A549 (cell line): ENCODE results near the gene DYRK4. TPM values are rescaled to one million over a fixed set of nuclear protein-coding genes. Genes with fewer than 3 reads are reported as not detected.

Source experiments
- BHLHE40 ChIP-seq: IDR thresholded peaks from 2 replicates; pipeline ENCODE4 v1.6.1; 2012; ENCODE audit warnings: low read depth, low read length, inconsistent platforms
- ESRRA ChIP-seq: fragments of 150-350 bp; IDR thresholded peaks from 2 replicates; pipeline ENCODE4 v1.6.1; 2014; ENCODE audit warnings: mild to moderate bottlenecking, low read length, borderline replicate concordance
- FOSB ChIP-seq: fragments of 250-450 bp; sonication (Bioruptor Pico); IDR thresholded peaks from 2 replicates; pipeline ENCODE4 v1.5.0; 2020; ENCODE audit warnings: mild to moderate bottlenecking, moderate library complexity
- FOXS1 ChIP-seq: fragments of 250-450 bp; sonication (Bioruptor Pico); IDR thresholded peaks from 2 replicates; pipeline ENCODE4 v1.5.0; 2020; ENCODE audit warnings: mild to moderate bottlenecking, moderate library complexity
- HDAC2 ChIP-seq: fragments of 200-600 bp; sonication (generic); IDR thresholded peaks from 2 replicates; pipeline ENCODE4 v1.6.1; 2016
- HEYL ChIP-seq: fragments of 250-450 bp; sonication (Bioruptor Pico); IDR thresholded peaks from 2 replicates; pipeline ENCODE4 v1.8.0; 2021; ENCODE audit warnings: mild to moderate bottlenecking, moderate library complexity
- HOXB13 ChIP-seq: fragments of 250-450 bp; sonication (Bioruptor Pico); IDR thresholded peaks from 2 replicates; pipeline ENCODE4 v1.5.0; 2020; ENCODE audit warnings: low read depth, mild to moderate bottlenecking, moderate library complexity
- JUN ChIP-seq, 2 experiments: fragments of >200 bp; sonication (Bioruptor Twin); formaldehyde crosslinking; IDR thresholded peaks; 2 replicates in 1 of 2; 3 replicates in 1 of 2; pipeline ENCODE4 v1.6.1; 2016 to 2017
- MYC ChIP-seq: IDR thresholded peaks from 2 replicates; pipeline ENCODE4 v1.6.1; 2012; ENCODE audit warnings: mild to moderate bottlenecking, inconsistent platforms, low read length, improper control_type of control experiment, borderline replicate concordance
- PHF8 ChIP-seq: fragments of 200-600 bp; sonication (generic); IDR thresholded peaks from 2 replicates; pipeline ENCODE4 v1.6.1; 2016; ENCODE audit warnings: low read depth, mild to moderate bottlenecking, antibody characterized with exemption, moderate library complexity, borderline replicate concordance
- POLR2A ChIP-seq: IDR thresholded peaks from 2 replicates; pipeline ENCODE4 v1.6.1; 2012; ENCODE audit warnings: mild to moderate bottlenecking, low read length
- RAD21 ChIP-seq, 2 experiments: fragments of >200 bp in 1 of 2; sonication (Bioruptor Twin) in 1 of 2; formaldehyde crosslinking in 1 of 2; IDR thresholded peaks in 1 of 2; conservative IDR thresholded peaks in 1 of 2; 2 replicates in 1 of 2; 3 replicates in 1 of 2; pipeline ENCODE4 v1.6.1; 2012 to 2018; ENCODE audit warnings: inconsistent platforms in 1 of 2
- RARB ChIP-seq: fragments of 250-450 bp; sonication (Bioruptor Pico); IDR thresholded peaks from 2 replicates; pipeline ENCODE4 v1.8.0; 2021; ENCODE audit warnings: mild to moderate bottlenecking, moderate library complexity
- SREBF2 ChIP-seq: fragments of 450-650 bp; IDR thresholded peaks from 2 replicates; pipeline ENCODE4 v1.6.1; 2014; ENCODE audit warnings: mild to moderate bottlenecking, moderate library complexity
- TFCP2L1 ChIP-seq: fragments of 250-450 bp; sonication (Bioruptor Pico); IDR thresholded peaks from 2 replicates; pipeline ENCODE4 v1.5.0; 2021; ENCODE audit warnings: mild to moderate bottlenecking
- polyA plus RNA-seq, 4 experiments: library from polyadenylated mRNA; depleted of rRNA in 3 of 4; stranded (reverse); fragments of >200 nt; fragmentation: RNase III in 1 of 4; extraction: RNeasy Plus Mini Kit Qiagen cat#74134 plus additional on column Dnase treatment in 1 of 4; gene quantifications; 2 replicates in 3 of 4; 3 replicates in 1 of 4; pipeline ENCODE4 v1.2.3, GENCODE V29; 2011 to 2017
- TF ChIP-seq, protein P1 (sequence below): fragments of 250-450 bp; sonication (Bioruptor Pico); IDR thresholded peaks from 2 replicates; pipeline ENCODE4 v1.5.0; 2020; ENCODE audit warnings: low read depth, mild to moderate bottlenecking, moderate library complexity
- TF ChIP-seq, protein P2 (sequence below): fragments of 450-650 bp; IDR thresholded peaks from 2 replicates; pipeline ENCODE4 v1.6.1; 2014; ENCODE audit warnings: antibody characterized with exemption
- TF ChIP-seq, protein P3 (sequence below): IDR thresholded peaks from 2 replicates; pipeline ENCODE4 v1.6.1; 2012
- TF ChIP-seq, protein P4 (sequence below): fragments of >200 bp; sonication (Bioruptor Twin); formaldehyde crosslinking; IDR thresholded peaks from 3 replicates; pipeline ENCODE4 v1.5.1; 2016
- TF ChIP-seq, protein P5 (sequence below): fragments of 250-450 bp; sonication (Bioruptor Pico); IDR thresholded peaks from 2 replicates; pipeline ENCODE4 v1.5.0; 2021; ENCODE audit warnings: mild to moderate bottlenecking, moderate library complexity, borderline replicate concordance
- TF ChIP-seq, protein P6 (sequence below): fragments of 200-600 bp; sonication (generic); IDR thresholded peaks from 2 replicates; pipeline ENCODE4 v1.6.1; 2016; ENCODE audit warnings: antibody characterized with exemption, mild to moderate bottlenecking, moderate library complexity

The DYRK4 gene
- polyA plus RNA-seq, 2 of the 4 experiments (the other 2 are of a cell fraction) = 40.3 to 84.5 TPM

DNA sequence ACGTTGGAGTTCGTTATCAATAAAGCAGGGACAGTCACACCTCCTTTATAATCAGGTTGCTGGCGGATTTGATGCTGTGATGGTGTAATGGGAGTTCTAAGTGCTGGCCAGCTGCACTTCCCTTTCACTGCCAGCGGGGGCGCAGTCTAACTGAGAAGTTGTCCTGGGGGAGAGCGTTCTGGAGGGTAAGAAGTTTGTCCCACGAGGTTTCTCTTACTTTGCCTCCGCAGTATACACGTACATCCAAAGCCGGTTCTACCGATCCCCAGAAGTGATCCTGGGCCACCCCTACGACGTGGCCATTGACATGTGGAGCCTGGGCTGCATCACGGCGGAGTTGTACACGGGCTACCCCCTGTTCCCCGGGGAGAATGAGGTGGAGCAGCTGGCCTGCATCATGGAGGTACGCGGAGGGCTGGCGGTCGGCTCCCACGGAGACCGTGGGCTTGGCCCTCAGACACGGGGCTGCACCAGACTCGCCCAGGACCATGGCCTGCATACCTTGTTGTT is 42.7 kb downstream of the DYRK4 start (continued):
- TF ChIP-seq, protein P1, sequence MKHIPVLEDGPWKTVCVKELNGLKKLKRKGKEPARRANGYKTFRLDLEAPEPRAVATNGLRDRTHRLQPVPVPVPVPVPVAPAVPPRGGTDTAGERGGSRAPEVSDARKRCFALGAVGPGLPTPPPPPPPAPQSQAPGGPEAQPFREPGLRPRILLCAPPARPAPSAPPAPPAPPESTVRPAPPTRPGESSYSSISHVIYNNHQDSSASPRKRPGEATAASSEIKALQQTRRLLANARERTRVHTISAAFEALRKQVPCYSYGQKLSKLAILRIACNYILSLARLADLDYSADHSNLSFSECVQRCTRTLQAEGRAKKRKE (CRISPR knock-in tag) = no peak
- TF ChIP-seq HOXB13 (CRISPR knock-in tag) = no peak
- no peak for TF ChIP-seq HDAC2
- TF ChIP-seq JUN (IDR thresholded peaks at IDR 0.05) = peak in 1 of 2 experiments; percentile 67; a peak in 2 of 5 replicates
- no peak for TF ChIP-seq SREBF2
- TF ChIP-seq, protein P2, sequence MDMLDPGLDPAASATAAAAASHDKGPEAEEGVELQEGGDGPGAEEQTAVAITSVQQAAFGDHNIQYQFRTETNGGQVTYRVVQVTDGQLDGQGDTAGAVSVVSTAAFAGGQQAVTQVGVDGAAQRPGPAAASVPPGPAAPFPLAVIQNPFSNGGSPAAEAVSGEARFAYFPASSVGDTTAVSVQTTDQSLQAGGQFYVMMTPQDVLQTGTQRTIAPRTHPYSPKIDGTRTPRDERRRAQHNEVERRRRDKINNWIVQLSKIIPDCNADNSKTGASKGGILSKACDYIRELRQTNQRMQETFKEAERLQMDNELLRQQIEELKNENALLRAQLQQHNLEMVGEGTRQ = no peak
- no peak for TF ChIP-seq ESRRA
- TF ChIP-seq FOSB = no peak
- TF ChIP-seq POLR2A = peak; percentile 67
- TF ChIP-seq RAD21 (conservative IDR thresholded peaks at IDR 0.05 in 1 of 2, IDR thresholded peaks at IDR 0.05 in 1 of 2) = peak; percentile 45 to 62; a peak in 4 of 5 replicates
- TF ChIP-seq, protein P3, sequence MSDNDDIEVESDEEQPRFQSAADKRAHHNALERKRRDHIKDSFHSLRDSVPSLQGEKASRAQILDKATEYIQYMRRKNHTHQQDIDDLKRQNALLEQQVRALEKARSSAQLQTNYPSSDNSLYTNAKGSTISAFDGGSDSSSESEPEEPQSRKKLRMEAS = peak; percentile 81
- peak; percentile 21; the same call in 1 of the 2 replicates for TF ChIP-seq MYC
- TF ChIP-seq FOXS1 (CRISPR knock-in tag) = no peak
- TF ChIP-seq, protein P4, sequence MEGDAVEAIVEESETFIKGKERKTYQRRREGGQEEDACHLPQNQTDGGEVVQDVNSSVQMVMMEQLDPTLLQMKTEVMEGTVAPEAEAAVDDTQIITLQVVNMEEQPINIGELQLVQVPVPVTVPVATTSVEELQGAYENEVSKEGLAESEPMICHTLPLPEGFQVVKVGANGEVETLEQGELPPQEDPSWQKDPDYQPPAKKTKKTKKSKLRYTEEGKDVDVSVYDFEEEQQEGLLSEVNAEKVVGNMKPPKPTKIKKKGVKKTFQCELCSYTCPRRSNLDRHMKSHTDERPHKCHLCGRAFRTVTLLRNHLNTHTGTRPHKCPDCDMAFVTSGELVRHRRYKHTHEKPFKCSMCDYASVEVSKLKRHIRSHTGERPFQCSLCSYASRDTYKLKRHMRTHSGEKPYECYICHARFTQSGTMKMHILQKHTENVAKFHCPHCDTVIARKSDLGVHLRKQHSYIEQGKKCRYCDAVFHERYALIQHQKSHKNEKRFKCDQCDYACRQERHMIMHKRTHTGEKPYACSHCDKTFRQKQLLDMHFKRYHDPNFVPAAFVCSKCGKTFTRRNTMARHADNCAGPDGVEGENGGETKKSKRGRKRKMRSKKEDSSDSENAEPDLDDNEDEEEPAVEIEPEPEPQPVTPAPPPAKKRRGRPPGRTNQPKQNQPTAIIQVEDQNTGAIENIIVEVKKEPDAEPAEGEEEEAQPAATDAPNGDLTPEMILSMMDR = peak; percentile 71
- TF ChIP-seq, protein P5, sequence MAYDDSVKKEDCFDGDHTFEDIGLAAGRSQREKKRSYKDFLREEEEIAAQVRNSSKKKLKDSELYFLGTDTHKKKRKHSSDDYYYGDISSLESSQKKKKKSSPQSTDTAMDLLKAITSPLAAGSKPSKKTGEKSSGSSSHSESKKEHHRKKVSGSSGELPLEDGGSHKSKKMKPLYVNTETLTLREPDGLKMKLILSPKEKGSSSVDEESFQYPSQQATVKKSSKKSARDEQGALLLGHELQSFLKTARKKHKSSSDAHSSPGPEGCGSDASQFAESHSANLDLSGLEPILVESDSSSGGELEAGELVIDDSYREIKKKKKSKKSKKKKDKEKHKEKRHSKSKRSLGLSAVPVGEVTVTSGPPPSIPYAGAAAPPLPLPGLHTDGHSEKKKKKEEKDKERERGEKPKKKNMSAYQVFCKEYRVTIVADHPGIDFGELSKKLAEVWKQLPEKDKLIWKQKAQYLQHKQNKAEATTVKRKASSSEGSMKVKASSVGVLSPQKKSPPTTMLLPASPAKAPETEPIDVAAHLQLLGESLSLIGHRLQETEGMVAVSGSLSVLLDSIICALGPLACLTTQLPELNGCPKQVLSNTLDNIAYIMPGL (CRISPR knock-in tag) = 0 out of 2 replicates have a peak, but pooled peaks have one; percentile 49
- TF ChIP-seq, protein P6, sequence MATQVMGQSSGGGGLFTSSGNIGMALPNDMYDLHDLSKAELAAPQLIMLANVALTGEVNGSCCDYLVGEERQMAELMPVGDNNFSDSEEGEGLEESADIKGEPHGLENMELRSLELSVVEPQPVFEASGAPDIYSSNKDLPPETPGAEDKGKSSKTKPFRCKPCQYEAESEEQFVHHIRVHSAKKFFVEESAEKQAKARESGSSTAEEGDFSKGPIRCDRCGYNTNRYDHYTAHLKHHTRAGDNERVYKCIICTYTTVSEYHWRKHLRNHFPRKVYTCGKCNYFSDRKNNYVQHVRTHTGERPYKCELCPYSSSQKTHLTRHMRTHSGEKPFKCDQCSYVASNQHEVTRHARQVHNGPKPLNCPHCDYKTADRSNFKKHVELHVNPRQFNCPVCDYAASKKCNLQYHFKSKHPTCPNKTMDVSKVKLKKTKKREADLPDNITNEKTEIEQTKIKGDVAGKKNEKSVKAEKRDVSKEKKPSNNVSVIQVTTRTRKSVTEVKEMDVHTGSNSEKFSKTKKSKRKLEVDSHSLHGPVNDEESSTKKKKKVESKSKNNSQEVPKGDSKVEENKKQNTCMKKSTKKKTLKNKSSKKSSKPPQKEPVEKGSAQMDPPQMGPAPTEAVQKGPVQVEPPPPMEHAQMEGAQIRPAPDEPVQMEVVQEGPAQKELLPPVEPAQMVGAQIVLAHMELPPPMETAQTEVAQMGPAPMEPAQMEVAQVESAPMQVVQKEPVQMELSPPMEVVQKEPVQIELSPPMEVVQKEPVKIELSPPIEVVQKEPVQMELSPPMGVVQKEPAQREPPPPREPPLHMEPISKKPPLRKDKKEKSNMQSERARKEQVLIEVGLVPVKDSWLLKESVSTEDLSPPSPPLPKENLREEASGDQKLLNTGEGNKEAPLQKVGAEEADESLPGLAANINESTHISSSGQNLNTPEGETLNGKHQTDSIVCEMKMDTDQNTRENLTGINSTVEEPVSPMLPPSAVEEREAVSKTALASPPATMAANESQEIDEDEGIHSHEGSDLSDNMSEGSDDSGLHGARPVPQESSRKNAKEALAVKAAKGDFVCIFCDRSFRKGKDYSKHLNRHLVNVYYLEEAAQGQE = no peak
- no peak for TF ChIP-seq RARB
- no peak for TF ChIP-seq BHLHE40
- TF ChIP-seq TFCP2L1 = no peak
- TF ChIP-seq HEYL (CRISPR knock-in tag) = no peak
- peak; percentile 74; the same call in 1 of the 2 replicates for TF ChIP-seq PHF8
